ENCODE data around the gene TIGD4.

Gene TIGD4

DNA sequence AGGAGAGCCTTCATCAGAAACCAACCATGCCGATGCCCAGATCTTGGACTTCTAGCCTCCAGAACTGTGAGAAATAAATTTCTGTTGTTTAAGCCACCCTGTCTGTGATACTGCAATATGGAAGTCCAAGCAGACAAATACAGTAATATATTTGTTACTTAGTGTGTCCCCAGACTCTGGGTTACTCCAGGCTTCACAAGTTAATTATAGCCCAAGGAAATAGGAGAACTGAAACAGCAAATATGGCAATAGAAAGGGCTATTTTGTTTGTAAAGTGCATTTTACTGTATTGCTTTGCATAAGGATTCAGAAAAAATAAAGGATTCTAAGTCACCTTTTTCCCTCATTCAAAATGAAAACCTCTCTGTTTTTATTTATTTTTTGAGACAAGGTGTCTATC is 15.7 kb downstream of the TIGD4 start:
- H3K4me3 ChIP-seq (ENCODE audit: low read length) = no peak overlapping the region
- no peak for TF ChIP-seq ZNF274 (IDR thresholded peaks at IDR 0.05; ENCODE audit: low read depth, low read length)

GRCh38 chr4:152748619-152749018 is 30.9 kb downstream of the TIGD4 start:
- no peak overlapping the region for H3K4me3 ChIP-seq (ENCODE audit: low read length)

GRCh38 chr4:152747444-152747843 is 32.1 kb downstream of the TIGD4 start:
- no peak for TF ChIP-seq ZNF274 (IDR thresholded peaks at IDR 0.05; ENCODE audit: low read depth, low read length)
- H3K4me3 ChIP-seq (ENCODE audit: low read length) = no peak overlapping the region

More at GRCh38 chr4:152748619-152749018, 30.9 kb downstream of the TIGD4 start:
- TF ChIP-seq ZNF274 (IDR thresholded peaks at IDR 0.05; ENCODE audit: low read depth, low read length) = no peak

GRCh38 chr4:152738827-152739226 is 40.7 kb downstream of the TIGD4 start:
- H3K4me3 ChIP-seq (ENCODE audit: low read length) = no peak overlapping the region
- no peak for TF ChIP-seq ZNF274 (IDR thresholded peaks at IDR 0.05; ENCODE audit: low read depth, low read length)

DNA sequence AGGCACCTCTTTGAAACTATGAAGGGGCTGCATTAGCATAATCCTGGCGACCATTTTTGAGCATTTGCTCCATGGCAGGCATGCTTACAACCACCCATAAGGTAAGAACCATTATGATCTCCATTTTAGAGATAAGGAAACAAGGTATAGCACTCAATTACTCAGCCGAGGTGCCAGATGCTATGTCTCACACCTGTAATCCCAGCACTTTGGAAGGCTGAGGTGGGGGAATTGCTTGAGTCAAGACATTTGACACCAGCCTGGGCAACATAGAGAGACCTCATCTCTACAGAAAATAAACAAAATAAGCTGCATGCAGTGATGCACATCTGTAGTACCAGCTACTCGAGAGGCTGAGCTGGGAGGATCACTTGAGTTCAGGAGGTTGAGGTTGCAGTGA is 43.6 kb downstream of the TIGD4 start:
- no peak overlapping the region for H3K4me3 ChIP-seq (ENCODE audit: low read length)
- TF ChIP-seq ZNF274 (IDR thresholded peaks at IDR 0.05; ENCODE audit: low read depth, low read length) = no peak

DNA sequence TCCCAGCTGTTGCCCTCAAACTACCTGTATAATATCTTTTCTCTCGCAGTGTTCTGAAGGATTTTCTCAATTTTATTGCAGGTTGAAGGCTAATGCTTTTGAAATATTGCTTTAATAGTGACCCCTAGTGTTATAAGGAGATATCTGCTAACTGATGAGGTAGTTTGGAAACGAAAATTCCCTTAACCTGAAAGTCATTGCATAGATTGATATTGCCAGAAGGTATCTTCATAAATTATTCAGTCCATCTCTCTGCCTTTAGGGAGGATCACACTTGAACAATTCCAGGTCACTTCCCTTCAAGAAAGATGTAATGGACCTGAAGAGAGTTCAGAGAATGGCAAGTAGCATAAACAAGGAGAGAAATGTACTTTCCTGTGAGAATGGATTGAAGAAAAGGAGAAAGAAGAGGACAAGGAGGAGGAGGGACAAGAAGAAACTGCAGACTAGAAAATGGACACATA is 44.1 kb downstream of the TIGD4 start:
- no peak overlapping the region for H3K4me3 ChIP-seq (ENCODE audit: low read length)
- TF ChIP-seq ZNF274 (IDR thresholded peaks at IDR 0.05; ENCODE audit: low read depth, low read length) = no peak

DNA sequence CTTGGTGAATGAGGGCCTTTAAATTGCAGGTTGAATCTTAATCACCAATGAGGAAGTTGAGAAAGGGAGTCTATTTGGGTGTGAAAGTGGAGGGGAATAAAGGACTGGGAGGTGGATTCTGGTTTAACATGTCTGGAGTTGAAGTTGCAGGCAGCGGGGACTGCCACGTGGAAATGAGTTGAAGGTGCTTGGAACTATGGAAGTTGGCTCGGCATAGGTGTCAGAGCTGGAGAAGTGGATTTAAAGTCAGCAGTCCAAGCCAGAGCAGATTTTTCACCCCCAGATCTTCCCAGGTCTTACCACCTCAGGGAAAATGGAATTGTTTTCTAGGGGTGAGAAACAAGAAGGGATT is 44.9 kb downstream of the TIGD4 start:
- H3K4me3 ChIP-seq (ENCODE audit: low read length) = no peak overlapping the region
- no peak for TF ChIP-seq ZNF274 (IDR thresholded peaks at IDR 0.05; ENCODE audit: low read depth, low read length)

DNA sequence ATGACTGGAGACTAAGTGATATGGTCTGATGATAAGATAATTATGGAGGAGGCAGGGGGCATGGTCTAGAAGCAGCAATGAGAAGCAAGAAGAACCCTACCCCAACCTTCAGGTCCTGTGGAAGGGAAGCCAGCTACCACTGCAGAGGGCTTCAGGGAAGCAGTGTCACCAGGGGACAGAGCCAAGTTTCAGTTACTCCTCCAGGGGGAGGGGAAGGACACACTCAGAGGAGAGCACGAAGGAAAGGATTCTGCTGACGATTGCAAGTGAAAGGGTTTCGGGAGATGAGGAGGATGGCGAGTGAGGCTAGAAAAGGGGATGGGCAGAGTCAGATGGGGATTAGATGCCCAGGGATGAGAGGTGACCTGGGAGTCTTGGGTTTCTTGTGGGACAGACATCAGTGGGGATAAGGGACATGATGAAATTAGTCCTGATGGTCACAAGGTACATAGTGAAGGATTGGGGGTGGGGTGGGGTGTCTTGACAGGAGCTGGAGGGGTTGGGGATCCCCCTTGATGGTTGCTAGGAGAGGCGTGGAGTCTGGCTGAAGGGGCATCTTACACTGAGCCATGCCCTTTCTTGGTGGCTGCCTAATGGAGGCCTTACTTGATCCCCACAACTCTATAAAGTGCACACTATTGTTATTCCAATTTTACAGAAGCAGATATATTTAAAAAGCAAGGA is 45.4 kb downstream of the TIGD4 start:
- no peak for TF ChIP-seq ZNF274 (IDR thresholded peaks at IDR 0.05; ENCODE audit: low read depth, low read length)
- no peak overlapping the region for H3K4me3 ChIP-seq (ENCODE audit: low read length)

- H3K4me3 ChIP-seq (ENCODE audit: low read length) = no peak overlapping the region
- TF ChIP-seq ZNF274 (IDR thresholded peaks at IDR 0.05; ENCODE audit: low read depth, low read length) = no peak
Observed at GRCh38 chr4:152731997-152732396, 47.5 kb downstream of the TIGD4 start.

DNA sequence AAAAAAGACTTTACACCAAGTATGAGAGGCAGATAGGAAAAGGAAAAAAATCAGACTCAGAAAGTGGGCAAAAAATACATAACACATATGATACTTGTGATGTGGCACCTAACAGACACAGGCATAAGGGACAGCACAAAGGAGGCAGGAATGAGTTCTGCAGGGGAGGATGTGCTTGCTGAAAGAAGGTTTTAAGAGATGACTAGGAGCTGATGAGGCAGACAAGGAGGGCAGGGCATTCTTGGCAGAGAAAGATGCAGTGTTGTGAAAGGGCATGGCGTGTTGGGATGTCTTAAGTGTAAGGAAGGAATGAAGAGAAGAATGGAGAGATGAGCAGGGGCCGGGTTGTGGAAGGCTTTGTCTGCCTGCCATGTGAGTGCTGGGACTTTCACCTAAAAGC is 50.1 kb downstream of the TIGD4 start:
- TF ChIP-seq ZNF274 (IDR thresholded peaks at IDR 0.05; ENCODE audit: low read depth, low read length) = no peak
- H3K4me3 ChIP-seq (ENCODE audit: low read length) = no peak overlapping the region

DNA sequence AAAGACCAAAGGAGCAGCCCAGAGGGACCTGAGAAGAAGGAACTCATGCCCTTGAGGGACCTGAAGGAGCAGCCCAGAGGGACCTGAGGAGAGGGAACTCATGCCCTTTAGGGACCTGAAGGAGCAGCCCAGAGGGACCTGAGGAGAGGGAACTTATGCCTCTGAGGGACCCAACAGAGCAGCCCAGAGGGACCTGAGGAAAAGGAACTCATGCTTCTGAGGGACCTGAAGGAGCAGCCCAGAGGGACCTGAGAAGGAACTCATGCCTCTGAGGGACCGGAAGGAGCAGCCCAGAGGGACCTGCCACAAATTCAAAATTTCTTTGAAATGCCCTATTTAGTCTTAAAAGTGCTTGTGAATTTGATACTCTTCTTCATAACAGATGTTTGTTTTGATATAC is 51.2 kb downstream of the TIGD4 start:
- TF ChIP-seq ZNF274 (IDR thresholded peaks at IDR 0.05; ENCODE audit: low read depth, low read length) = no peak
- H3K4me3 ChIP-seq (ENCODE audit: low read length) = no peak overlapping the region

- TF ChIP-seq ZNF274 (IDR thresholded peaks at IDR 0.05; ENCODE audit: low read depth, low read length) = no peak
- no peak overlapping the region for H3K4me3 ChIP-seq (ENCODE audit: low read length)
Observed at GRCh38 chr4:152727784-152728183, 51.7 kb downstream of the TIGD4 start.

- TF ChIP-seq ZNF274 (IDR thresholded peaks at IDR 0.05; ENCODE audit: low read depth, low read length) = no peak
- H3K4me3 ChIP-seq (ENCODE audit: low read length) = no peak overlapping the region
Observed at GRCh38 chr4:152724494-152724893, 55.0 kb downstream of the TIGD4 start.

- H3K4me3 ChIP-seq (ENCODE audit: low read length) = no peak overlapping the region
- no peak for TF ChIP-seq ZNF274 (IDR thresholded peaks at IDR 0.05; ENCODE audit: low read depth, low read length)
Observed at GRCh38 chr4:152723236-152723635, 56.3 kb downstream of the TIGD4 start.

DNA sequence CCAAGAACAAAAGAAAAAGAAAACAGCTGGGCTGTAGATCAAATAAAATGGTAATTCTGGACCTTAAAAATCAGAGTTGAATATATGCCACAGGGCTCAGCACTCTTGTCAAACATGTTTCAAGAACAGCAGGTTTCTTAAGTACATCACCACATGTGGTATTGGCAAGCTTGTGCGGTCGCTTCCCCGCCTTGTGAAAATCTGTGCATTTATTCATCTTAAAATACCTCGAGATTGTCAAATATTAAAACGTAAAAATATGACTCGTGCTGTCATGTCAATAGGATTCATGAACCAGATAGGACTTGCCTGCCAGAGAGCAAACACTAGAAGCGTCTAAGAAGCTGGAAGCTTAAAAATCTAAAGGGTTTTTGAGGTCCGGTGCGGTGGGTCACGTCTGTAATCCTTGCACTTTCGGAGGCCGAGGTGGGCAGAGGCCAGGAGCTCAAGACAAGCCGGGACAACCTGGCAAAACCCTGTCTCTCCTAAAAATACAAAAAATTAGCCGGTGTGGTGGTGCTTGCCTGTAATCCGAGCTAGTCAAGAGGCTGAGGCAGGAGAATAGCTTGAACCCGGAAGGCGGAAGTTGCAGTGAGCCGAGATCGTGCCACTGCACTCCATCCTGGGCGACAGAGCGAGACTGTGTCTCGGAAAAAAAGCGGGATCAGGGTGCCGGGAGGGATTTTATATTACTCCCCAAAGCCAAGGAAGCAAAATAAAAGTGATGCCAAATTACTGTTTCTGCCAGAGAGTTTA is 59.6 kb downstream of the TIGD4 start:
- no peak overlapping the region for H3K4me3 ChIP-seq (ENCODE audit: low read length)

More for the DNA sequence above, 59.6 kb downstream of the TIGD4 start:
- TF ChIP-seq ZNF274 (IDR thresholded peaks at IDR 0.05; ENCODE audit: low read depth, low read length) = no peak

Measured in GM08714 (cell line).